ENCODE results near the gene CNTLN.
"Not testable (repeated sequence)": the region's sequence is repeated elsewhere in the genome, so short reads cannot be mapped to it uniquely, and the experiment has no call there.

CNTLN gene

DNA sequence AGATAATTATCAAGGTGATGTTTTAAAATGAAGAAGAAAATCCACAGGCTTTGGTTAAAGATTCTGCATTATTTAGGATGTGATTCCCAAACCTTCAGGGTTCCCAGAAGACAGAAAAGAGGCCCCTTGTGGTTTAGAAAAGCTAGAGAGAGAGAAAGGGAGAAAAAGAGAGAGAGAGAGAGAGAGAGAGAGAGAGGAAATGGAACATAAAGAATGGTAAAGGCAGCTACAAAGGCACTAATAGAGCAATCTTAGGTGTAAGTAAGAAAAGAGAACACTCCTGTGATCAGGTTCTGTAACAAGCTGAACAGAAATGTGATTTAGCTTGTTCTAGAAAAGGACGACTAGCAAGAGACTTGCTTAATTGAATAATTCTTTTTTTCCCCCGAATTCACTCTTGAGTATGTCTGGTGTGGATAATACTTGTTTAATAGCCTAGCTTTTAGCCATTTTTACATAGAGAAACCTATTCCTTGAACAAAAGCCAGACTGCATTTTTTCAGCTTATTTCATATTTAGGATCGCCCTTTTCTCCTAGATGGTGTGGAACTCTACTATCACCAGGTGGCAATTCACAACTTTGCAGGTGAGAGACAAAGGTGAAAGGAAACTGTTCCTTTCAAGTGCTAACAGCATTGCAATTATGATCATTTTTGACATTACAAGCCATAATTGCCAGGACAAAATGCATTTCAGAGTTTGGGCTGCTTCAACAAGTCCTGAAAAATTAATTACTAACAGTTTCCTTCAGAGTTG is 386.4 kb downstream of the CNTLN start:
- no peak for DNase-seq

DNA sequence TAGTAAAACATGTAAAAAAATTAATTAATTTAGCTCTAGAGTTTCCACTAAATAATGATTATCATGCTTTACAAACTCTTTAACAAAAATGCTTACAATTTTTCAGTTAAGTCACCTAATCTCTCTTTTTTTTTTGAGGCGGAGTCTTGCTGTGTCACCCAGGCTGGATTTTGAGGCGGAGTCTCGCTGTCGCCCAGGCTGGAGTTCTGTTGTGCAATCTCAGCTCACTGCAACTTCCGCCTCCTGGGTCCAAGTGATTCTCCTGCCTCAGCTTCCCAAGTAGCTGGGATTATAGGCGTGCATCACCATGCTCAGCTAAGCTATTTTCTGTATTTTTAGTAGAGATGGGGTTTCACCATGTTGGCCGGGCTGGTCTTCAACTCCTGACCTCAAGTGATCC is 391.9 kb downstream of the CNTLN start:
- not testable (repeated sequence) for DNase-seq

DNA sequence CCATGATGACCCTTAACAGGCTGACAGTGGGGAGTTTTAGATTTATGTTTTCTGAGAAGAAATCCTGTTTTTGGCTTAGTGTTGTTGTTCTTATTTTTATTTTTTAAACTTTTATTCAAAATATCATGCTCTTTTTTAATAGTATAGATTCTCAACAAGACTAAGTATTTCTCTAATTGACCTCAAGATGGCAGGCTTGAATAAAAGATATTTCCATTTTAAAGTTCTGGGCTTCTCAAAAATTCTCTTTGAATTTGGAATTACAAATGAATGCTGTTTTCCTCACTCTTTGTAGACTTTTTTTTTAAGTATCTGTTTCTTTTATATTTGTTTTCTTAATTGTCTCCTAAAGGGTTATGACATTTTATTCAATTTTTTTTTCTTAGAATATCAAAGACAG is 394.0 kb downstream of the CNTLN start:
- DNase-seq = no peak

DNA sequence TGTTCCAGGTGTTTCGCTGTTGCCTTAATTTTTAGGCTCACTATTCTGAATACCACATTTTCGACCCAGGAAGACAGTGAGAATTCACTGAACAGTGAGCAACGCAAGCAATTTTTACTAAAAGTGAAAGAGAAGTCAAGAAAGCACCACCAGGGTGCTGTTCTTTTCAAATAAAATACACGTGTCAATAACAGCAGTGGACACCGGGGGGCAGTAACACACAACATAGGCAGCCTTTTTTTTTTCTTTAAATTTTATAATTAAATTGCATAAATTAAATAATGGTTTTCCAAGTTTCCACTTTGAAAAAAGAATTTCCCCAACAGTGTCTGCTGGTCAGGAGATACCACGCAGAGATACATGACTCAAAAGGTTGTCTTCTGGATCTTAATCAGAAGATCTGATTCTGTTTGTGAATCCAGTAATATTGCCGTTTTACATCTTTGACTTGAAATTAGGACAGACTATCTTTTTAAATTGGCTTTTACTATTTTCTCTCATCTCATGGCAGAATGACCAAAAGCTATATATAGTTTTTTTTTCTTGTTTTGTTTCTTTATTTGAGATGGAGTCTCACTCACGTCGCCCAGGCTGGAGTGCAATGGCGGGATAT is 396.9 kb downstream of the CNTLN start:
- DNase-seq = no peak

DNA sequence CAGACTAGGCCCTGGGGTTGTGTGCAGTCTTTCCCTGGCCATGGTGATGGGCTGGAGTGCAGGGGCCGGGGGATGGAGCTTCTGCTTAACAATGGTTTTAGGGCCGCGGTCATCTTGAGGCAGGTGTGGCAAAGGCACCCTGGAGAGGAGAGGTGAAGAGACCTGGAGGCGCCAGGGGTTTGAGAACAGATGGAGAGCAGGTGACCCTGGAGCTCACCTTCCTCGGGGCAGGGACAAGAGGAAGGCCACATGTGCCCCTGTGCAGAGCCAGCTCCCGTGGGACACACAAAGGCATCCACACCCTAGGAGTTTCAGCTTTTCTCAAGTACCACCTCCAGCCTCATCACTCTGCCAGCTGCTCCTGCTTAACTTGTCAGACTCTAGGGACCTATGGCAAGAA is 397.6 kb downstream of the CNTLN start:
- DNase-seq = no peak

DNA sequence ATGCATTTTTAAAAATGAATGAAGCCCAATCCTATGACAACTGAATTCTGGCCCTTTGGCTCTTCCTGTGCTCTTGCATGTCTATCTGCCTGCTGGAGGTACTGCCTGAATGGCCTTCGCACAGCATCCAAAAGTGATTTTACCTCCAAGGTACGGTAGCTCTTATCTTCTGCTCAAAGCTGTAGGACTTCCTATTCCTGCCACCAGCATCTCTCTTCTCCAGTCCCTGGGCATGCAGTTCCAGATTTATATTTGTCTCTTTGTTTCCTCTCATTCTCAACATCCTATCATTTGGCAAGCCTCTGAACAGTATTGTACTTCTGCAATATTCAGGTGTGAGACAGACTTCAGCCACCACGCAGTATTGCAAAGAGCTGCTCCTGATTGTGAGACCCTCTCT is 400.3 kb downstream of the CNTLN start:
- no peak for DNase-seq

DNA sequence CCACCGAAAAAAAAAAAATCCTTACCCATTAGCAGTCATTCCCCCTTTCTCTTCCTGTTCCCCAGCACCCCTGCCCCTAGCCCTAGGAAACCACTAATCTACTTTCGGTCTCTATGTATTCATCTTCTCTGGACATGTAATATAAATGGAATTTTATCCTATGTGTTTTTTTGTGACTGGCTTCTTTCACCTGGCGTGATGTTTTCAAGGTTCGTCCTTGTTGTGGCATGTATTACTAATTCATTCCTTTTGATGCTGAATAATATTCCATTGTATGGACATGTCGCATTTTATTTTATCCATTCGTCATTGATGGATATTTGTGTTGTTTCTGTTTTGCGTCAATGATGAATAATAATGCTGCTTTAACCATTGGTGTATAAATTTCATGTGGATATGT is 401.2 kb downstream of the CNTLN start:
- no peak for DNase-seq

DNA sequence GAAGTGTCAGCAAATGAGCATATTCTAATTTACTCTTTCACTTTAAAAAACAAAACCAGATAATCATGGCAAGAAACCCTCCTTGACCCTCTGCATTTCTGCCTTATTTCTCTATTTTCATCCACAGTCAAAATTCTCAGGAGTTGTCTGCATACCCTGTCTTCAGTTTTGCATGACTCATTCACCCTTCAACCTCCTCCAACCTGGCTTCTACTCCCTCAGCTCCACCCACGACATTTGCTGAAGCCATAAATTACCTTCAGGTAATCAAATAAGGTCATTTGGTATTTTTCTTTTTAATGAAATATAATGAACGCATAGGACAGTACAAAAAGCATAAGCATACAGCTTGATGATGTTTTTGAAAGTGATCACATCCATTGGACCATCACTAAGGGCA is 416.2 kb downstream of the CNTLN start:
- DNase-seq = no peak
